Endothelial cell of umbilical vein (primary cell): Measurements from ENCODE around the gene ETV7.

ENCODE experiments used
- MYC ChIP-seq: IDR thresholded peaks from one replicate; pipeline ENCODE4 v1.6.1; 2011; ENCODE audit warnings: mild to moderate bottlenecking, low read depth, low read length
- TF ChIP-seq, protein P1 (sequence below), 2 donors: IDR thresholded peaks; 1 replicate in 1 of 2; 2 replicates in 1 of 2; pipeline ENCODE4 v1.5.1; 2011; ENCODE audit warnings: low read length in 2 of 2, mild to moderate bottlenecking in 2 of 2, moderate library complexity in 2 of 2, control low read depth in 1 of 2, inconsistent platforms in 1 of 2, low read depth in 1 of 2; ENCODE audit not compliant: insufficient read depth in 1 of 2; ENCODE audit errors: extremely low read depth in 1 of 2

DNA sequence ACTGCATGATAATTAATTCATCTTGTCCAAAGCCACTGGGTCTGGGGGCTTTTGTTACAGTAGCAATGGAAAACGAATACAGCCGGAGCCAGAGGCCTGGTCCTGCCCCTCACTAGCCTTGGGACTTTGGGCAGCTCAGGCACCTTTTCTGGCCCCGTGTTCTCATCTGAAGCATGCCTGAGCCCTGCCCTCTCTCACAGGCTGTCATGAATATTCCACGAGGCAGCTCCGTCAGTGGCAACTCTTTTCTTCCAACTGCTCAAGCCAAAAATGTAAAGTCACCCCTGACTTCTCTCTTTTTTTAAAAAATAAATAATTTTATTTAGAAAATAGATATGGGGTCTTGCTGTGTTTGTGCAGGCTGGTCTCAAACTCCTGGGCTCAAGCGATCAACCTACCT, 56.1 kb downstream of the ETV7 start:
- TF ChIP-seq MYC: no peak
- TF ChIP-seq, protein P1, sequence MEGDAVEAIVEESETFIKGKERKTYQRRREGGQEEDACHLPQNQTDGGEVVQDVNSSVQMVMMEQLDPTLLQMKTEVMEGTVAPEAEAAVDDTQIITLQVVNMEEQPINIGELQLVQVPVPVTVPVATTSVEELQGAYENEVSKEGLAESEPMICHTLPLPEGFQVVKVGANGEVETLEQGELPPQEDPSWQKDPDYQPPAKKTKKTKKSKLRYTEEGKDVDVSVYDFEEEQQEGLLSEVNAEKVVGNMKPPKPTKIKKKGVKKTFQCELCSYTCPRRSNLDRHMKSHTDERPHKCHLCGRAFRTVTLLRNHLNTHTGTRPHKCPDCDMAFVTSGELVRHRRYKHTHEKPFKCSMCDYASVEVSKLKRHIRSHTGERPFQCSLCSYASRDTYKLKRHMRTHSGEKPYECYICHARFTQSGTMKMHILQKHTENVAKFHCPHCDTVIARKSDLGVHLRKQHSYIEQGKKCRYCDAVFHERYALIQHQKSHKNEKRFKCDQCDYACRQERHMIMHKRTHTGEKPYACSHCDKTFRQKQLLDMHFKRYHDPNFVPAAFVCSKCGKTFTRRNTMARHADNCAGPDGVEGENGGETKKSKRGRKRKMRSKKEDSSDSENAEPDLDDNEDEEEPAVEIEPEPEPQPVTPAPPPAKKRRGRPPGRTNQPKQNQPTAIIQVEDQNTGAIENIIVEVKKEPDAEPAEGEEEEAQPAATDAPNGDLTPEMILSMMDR (IDR thresholded peaks at IDR 0.05; ENCODE audit: extremely low read depth in 1 of 2, insufficient read depth in 1 of 2, low read depth in 1 of 2, low read length in 2 of 2): no peak
